ENCODE results near the gene JMY.

JMY gene

DNA sequence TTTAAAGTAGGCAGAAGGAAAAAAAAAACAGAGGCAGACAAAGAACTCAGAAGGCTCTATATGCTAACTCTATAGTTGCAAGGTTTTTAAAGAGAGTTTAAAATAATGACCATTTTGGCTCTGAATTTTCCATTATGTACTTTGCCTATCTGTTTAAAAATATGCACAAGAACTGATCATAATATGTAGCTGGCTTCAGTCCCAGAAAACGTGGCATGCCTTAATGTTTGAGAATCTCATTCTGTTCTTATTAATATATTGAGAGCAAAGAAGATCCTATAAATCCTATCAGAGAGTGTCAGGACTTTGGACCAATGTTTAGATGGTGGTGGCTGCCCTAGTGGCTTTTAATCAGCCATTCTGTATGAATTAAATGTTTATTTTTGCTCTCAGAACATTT lies 121.5 kb downstream of the JMY start:
- no peak overlapping the region for H3K4me3 ChIP-seq (ENCODE audit: low read length)
- TF ChIP-seq, protein P1, sequence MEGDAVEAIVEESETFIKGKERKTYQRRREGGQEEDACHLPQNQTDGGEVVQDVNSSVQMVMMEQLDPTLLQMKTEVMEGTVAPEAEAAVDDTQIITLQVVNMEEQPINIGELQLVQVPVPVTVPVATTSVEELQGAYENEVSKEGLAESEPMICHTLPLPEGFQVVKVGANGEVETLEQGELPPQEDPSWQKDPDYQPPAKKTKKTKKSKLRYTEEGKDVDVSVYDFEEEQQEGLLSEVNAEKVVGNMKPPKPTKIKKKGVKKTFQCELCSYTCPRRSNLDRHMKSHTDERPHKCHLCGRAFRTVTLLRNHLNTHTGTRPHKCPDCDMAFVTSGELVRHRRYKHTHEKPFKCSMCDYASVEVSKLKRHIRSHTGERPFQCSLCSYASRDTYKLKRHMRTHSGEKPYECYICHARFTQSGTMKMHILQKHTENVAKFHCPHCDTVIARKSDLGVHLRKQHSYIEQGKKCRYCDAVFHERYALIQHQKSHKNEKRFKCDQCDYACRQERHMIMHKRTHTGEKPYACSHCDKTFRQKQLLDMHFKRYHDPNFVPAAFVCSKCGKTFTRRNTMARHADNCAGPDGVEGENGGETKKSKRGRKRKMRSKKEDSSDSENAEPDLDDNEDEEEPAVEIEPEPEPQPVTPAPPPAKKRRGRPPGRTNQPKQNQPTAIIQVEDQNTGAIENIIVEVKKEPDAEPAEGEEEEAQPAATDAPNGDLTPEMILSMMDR (conservative IDR thresholded peaks at IDR 0.05; ENCODE audit: low read depth, low read length): no peak
- peak; percentile 12 for DNase-seq (ENCODE audit: low read depth)

Measured in retinal pigment epithelial cell (primary cell).